T-helper 2 cell treated with Interferon-gamma antibody and Interleukin-4, amounts not matched to agents 5 μg/mL and 100 μg/mL, for 36 hours (primary cell): ENCODE data around the gene TSPAN2.

Source experiments
- DNase-seq: peaks from one replicate; pipeline ENCODE4 v3.0.0; 2021; ENCODE audit warnings: low spot score
- H3K27ac Mint-ChIP-seq: one replicate; pipeline ENCODE4 v1.8.0; 2021; ENCODE audit warnings: mild to moderate bottlenecking, mixed read lengths
- H3K27me3 Mint-ChIP-seq: one replicate; pipeline ENCODE4 v1.8.0; 2021; ENCODE audit warnings: low read depth, mixed read lengths
- H3K36me3 Mint-ChIP-seq: one replicate; pipeline ENCODE4 v1.8.0; 2021; ENCODE audit warnings: low read depth, mixed read lengths
- H3K4me1 Mint-ChIP-seq: one replicate; pipeline ENCODE4 v1.8.0; 2021; ENCODE audit warnings: low read depth, mixed read lengths
- H3K4me3 Mint-ChIP-seq: one replicate; pipeline ENCODE4 v1.8.0; 2022; ENCODE audit warnings: mild to moderate bottlenecking, moderate library complexity, mixed read lengths
- H3K9me3 Mint-ChIP-seq: one replicate; pipeline ENCODE4 v1.8.0; 2021; ENCODE audit warnings: mixed read lengths

Gene TSPAN2

GRCh38 chr1:115076384-115076915 is 12.9 kb downstream of the TSPAN2 start:
- H3K27ac Mint-ChIP-seq: no peak overlapping the region
- DNase-seq: no peak

GRCh38 chr1:115074839-115075534 is 14.3 kb downstream of the TSPAN2 start:
- Mint-ChIP-seq H3K4me3 (no peak overlapping the region), H3K9me3 (no peaks in the 10 kb centered on the region), H3K27me3 (peaks cover 18% of the 10 kb centered on the region), H3K27ac (no peak overlapping the region), H3K36me3 (no peaks in the 10 kb centered on the region), H3K4me1 (peaks cover 20% of the 10 kb centered on the region)
- no peak for DNase-seq

More at GRCh38 chr1:115076384-115076915, 12.9 kb downstream of the TSPAN2 start:
- H3K4me3 Mint-ChIP-seq: no peak overlapping the region
- H3K4me1 Mint-ChIP-seq: peaks cover 11% of the 10 kb centered on the region
- no peaks in the 10 kb centered on the region for H3K9me3 Mint-ChIP-seq
- no peaks in the 10 kb centered on the region for H3K36me3 Mint-ChIP-seq
- H3K27me3 Mint-ChIP-seq: peaks cover 16% of the 10 kb centered on the region

- H3K36me3 Mint-ChIP-seq: no peaks in the 10 kb centered on the region
- peaks cover 24% of the 10 kb centered on the region for H3K4me1 Mint-ChIP-seq
- H3K9me3 Mint-ChIP-seq: no peaks in the 10 kb centered on the region
- H3K4me3 Mint-ChIP-seq: no peak overlapping the region
- peaks cover 14% of the 10 kb centered on the region for H3K27me3 Mint-ChIP-seq
- peak; percentile 15 for DNase-seq
- no peak overlapping the region for H3K27ac Mint-ChIP-seq
These were observed 15.8 kb downstream of the TSPAN2 start for GRCh38 chr1:115073298-115074087.

- DNase-seq: no peak
- H3K27me3 Mint-ChIP-seq: peaks cover 8% of the 10 kb centered on the region
- H3K9me3 Mint-ChIP-seq: no peaks in the 10 kb centered on the region
- peaks cover 25% of the 10 kb centered on the region for H3K4me1 Mint-ChIP-seq
- H3K4me3 Mint-ChIP-seq: no peak overlapping the region
- H3K36me3 Mint-ChIP-seq: no peaks in the 10 kb centered on the region
- no peak overlapping the region for H3K27ac Mint-ChIP-seq
These were observed 18.2 kb downstream of the TSPAN2 start for GRCh38 chr1:115071012-115071664.

- Mint-ChIP-seq H3K27ac (no peak overlapping the region), H3K4me3 (no peak overlapping the region), H3K4me1 (peaks cover 31% of the 10 kb centered on the region), H3K9me3 (no peaks in the 10 kb centered on the region), H3K36me3 (peaks cover 4% of the 10 kb centered on the region), H3K27me3 (peaks cover 2% of the 10 kb centered on the region)
- no peak for DNase-seq
These were observed 19.5 kb downstream of the TSPAN2 start for GRCh38 chr1:115069659-115070308.

- H3K36me3 Mint-ChIP-seq: peaks cover 9% of the 10 kb centered on the region
- DNase-seq: no peak
These were observed 20.3 kb downstream of the TSPAN2 start for GRCh38 chr1:115068826-115069585.

GRCh38 chr1:115067161-115067859 is 22.0 kb downstream of the TSPAN2 start:
- H3K4me1 Mint-ChIP-seq: peaks cover 48% of the 10 kb centered on the region
- no peak overlapping the region for H3K27ac Mint-ChIP-seq
- H3K4me3 Mint-ChIP-seq: no peak overlapping the region
- H3K36me3 Mint-ChIP-seq: peaks cover 14% of the 10 kb centered on the region
- DNase-seq: no peak
- H3K27me3 Mint-ChIP-seq: peaks cover 2% of the 10 kb centered on the region
- peaks cover 16% of the 10 kb centered on the region for H3K9me3 Mint-ChIP-seq

More at GRCh38 chr1:115068826-115069585, 20.3 kb downstream of the TSPAN2 start:
- Mint-ChIP-seq H3K27ac (no peak overlapping the region), H3K4me1 (peaks cover 39% of the 10 kb centered on the region), H3K4me3 (no peak overlapping the region), H3K27me3 (peaks cover 2% of the 10 kb centered on the region), H3K9me3 (peaks cover 6% of the 10 kb centered on the region)

GRCh38 chr1:115065021-115065420 is 24.3 kb downstream of the TSPAN2 start:
- DNase-seq: no peak
- Mint-ChIP-seq H3K4me1 (peaks cover 53% of the 10 kb centered on the region), H3K27ac (no peak overlapping the region), H3K36me3 (peaks cover 14% of the 10 kb centered on the region), H3K4me3 (no peak overlapping the region), H3K9me3 (peaks cover 16% of the 10 kb centered on the region), H3K27me3 (peaks cover 2% of the 10 kb centered on the region)

- Mint-ChIP-seq H3K4me1 (peaks cover 49% of the 10 kb centered on the region), H3K27ac (peak overlapping the region; percentile 58), H3K36me3 (peaks cover 14% of the 10 kb centered on the region), H3K4me3 (peak overlapping the region; percentile 5), H3K27me3 (peaks cover 2% of the 10 kb centered on the region), H3K9me3 (peaks cover 16% of the 10 kb centered on the region)
- no peak for DNase-seq
These were observed 24.8 kb downstream of the TSPAN2 start for GRCh38 chr1:115064461-115064860.

GRCh38 chr1:115063228-115063901 is 25.9 kb downstream of the TSPAN2 start:
- Mint-ChIP-seq H3K36me3 (peaks cover 14% of the 10 kb centered on the region), H3K27me3 (peaks cover 5% of the 10 kb centered on the region), H3K27ac (peak overlapping the region; percentile 93), H3K4me1 (peaks cover 49% of the 10 kb centered on the region), H3K9me3 (peaks cover 16% of the 10 kb centered on the region), H3K4me3 (peak overlapping the region; percentile 71)
- peak; percentile 26 for DNase-seq

GRCh38 chr1:115062542-115063004 is 26.7 kb downstream of the TSPAN2 start:
- H3K27me3 Mint-ChIP-seq: peaks cover 5% of the 10 kb centered on the region
- H3K4me3 Mint-ChIP-seq: peak overlapping the region; percentile 71
- DNase-seq: peak; percentile 88
- H3K36me3 Mint-ChIP-seq: peaks cover 14% of the 10 kb centered on the region
- H3K4me1 Mint-ChIP-seq: peaks cover 49% of the 10 kb centered on the region
- H3K27ac Mint-ChIP-seq: peak overlapping the region; percentile 93
- peaks cover 16% of the 10 kb centered on the region for H3K9me3 Mint-ChIP-seq

- peaks cover 5% of the 10 kb centered on the region for H3K27me3 Mint-ChIP-seq
- DNase-seq: no peak
- no peak overlapping the region for H3K4me3 Mint-ChIP-seq
- H3K9me3 Mint-ChIP-seq: peaks cover 16% of the 10 kb centered on the region
- H3K4me1 Mint-ChIP-seq: peaks cover 43% of the 10 kb centered on the region
- no peak overlapping the region for H3K27ac Mint-ChIP-seq
- peaks cover 9% of the 10 kb centered on the region for H3K36me3 Mint-ChIP-seq
These were observed 28.8 kb downstream of the TSPAN2 start for GRCh38 chr1:115060501-115060900.
